ENCODE measurements around the gene SLC12A3.

SLC12A3 gene

DNA sequence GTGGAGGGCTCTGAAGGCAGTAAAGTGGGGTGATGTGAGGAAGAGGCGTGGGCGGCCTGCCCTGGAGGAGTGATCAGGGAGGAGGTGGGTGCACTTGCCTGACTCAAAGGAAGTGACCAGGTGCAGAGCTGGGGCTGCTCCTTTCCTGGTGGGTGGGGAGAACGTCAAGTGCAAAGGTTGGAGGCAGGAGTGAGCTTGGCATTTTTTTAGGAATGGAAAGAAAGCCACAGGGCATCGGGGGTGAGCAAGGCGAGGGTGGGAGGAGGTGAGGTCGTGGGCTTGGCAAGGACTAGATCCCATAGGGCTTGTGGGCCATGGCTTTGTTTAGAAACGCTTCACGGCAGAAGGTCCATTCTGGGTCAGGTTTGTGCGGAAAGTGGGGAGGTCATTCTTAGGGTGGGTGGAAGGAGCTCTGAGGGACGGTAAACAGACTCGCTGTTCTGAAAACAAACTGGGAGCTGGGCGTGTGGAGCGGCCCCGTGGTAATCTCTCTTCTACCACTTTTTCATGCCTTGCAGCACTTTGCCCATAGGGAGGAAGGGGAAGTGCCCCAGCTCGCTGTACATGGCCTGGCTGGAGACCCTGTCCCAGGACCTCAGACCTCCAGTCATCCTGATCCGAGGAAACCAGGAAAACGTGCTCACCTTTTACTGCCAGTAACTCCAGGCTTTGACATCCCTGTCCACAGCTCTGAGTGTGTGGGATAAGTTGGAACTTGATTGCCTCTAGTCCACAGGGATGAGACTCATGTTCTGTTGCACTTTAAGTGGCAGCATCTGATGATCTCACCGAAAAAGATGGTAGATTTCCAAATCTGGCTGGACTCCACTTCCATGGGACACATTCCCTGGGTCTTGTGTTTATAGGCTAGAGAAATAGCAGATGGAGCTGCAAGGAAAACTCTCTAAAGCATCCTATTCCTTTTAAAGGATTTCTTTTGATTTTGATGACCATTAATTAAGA, 48.0 kb downstream of the SLC12A3 start:
- TF ChIP-seq, protein P1, sequence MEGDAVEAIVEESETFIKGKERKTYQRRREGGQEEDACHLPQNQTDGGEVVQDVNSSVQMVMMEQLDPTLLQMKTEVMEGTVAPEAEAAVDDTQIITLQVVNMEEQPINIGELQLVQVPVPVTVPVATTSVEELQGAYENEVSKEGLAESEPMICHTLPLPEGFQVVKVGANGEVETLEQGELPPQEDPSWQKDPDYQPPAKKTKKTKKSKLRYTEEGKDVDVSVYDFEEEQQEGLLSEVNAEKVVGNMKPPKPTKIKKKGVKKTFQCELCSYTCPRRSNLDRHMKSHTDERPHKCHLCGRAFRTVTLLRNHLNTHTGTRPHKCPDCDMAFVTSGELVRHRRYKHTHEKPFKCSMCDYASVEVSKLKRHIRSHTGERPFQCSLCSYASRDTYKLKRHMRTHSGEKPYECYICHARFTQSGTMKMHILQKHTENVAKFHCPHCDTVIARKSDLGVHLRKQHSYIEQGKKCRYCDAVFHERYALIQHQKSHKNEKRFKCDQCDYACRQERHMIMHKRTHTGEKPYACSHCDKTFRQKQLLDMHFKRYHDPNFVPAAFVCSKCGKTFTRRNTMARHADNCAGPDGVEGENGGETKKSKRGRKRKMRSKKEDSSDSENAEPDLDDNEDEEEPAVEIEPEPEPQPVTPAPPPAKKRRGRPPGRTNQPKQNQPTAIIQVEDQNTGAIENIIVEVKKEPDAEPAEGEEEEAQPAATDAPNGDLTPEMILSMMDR (IDR thresholded peaks at IDR 0.05; ENCODE audit: control insufficient read depth, insufficient read depth, low read depth, low read length, missing control alignments) = no peak

DNA sequence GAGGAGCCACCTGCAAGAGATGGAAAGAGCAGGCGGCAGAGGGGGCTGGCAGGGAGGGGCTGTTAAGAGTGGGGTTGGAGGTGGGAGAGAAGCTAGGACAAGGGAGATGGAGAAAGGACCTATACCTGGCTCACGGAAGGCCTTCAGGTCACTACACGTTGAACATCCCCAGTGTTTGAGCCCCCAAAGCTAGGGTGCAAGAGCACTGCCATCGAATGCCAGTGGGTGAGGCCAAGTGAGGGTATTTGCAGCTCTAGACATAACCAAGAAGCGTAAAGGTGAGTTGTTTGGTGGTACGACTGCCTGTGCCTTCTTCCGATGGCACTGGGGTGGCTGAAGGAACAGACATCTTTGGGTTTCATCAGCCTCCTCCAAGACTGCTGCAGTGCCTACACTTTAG, 49.9 kb downstream of the SLC12A3 start:
- H3K4me3 ChIP-seq (ENCODE audit: control insufficient read depth, low read depth, low read length) = no peak overlapping the region
- DNase-seq (ENCODE audit: low read depth) = no peak
- TF ChIP-seq, protein P1 (IDR thresholded peaks at IDR 0.05; ENCODE audit: control insufficient read depth, insufficient read depth, low read depth, low read length, missing control alignments) = no peak

More for the DNA sequence above, 48.0 kb downstream of the SLC12A3 start:
- DNase-seq (ENCODE audit: low read depth) = peak; percentile 76
- no peak overlapping the region for H3K4me3 ChIP-seq (ENCODE audit: control insufficient read depth, low read depth, low read length)

DNA sequence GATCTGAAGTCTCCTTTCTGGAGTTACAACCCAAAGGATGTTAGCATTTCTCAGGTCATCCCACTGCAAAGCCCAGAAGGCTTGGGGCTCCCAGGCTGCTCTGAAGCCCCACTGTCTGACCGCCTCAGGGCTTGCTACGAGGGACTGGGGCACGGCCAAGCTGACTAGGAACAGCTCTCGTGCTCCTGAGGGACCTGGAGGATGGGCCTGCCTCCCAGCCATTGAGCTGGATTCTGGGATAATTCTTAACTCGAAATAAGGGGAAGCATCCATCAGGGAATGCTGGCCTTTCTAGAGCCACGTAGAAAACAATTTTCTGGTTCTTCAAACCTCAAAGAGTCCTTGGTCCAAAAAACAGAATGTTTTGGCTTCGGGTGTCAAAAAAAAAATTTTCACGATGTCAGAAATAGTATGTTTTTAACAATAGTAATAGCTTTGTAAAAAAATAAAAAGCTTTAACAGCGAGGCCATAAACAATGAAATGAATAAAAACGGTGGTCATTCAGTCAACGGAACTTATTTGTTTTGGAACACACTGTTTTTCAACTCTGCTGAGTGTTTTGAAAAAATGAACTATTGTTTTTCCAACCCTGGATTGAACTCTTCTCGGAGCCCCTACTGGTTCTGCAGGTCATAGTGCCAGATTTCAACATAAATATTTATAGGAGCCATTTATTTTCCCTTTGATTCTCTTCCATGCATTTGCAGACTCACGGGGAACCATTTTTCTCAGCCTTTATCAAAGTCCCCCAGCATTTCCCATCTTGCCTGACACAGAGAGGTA, 50.5 kb downstream of the SLC12A3 start:
- DNase-seq (ENCODE audit: low read depth) = no peak
- TF ChIP-seq, protein P1 (IDR thresholded peaks at IDR 0.05; ENCODE audit: control insufficient read depth, insufficient read depth, low read depth, low read length, missing control alignments) = no peak
- no peak overlapping the region for H3K4me3 ChIP-seq (ENCODE audit: control insufficient read depth, low read depth, low read length)

DNA sequence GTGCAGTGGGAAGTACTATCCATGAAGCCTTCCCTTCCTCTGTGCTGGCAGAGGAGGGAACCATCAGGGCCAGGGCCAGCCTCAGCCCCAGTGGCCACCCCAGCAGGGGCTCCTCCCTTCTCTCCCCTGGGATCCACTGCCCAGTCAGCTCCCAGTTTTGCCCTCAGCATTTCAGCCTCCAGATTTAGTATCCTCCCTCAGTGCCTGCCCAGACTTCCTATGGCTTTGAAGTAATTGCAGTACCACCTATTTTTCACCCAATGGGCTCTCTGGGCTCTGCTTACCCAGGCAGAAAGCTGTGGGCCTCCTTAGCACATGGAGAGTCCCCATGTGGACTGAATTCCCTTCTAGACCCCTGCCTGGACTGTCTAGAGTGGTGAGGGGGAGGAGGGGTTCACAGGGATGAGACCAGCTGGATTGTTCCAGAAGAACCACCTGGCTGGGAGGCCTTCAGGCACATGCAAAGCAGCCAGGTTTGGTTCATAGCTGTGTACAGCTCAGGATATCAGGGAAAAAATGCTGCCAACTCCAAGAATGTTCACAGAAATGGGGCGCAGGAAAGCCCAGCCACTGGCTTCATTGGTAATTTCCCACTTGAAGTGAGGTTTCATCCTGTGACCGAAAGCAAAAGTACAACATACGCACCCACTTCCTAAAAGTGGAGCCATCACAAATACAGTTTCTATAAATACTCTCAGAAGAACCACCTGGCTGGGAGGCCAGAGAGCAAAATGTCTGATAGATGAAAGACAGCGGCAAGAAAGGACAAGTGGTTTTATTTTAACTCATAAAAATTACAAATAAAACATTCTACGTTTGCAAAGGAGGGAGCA, 51.8 kb downstream of the SLC12A3 start:
- H3K4me3 ChIP-seq (ENCODE audit: control insufficient read depth, low read depth, low read length) = no peak overlapping the region
- DNase-seq (ENCODE audit: low read depth) = no peak
- TF ChIP-seq, protein P1 (IDR thresholded peaks at IDR 0.05; ENCODE audit: control insufficient read depth, insufficient read depth, low read depth, low read length, missing control alignments) = no peak

DNA sequence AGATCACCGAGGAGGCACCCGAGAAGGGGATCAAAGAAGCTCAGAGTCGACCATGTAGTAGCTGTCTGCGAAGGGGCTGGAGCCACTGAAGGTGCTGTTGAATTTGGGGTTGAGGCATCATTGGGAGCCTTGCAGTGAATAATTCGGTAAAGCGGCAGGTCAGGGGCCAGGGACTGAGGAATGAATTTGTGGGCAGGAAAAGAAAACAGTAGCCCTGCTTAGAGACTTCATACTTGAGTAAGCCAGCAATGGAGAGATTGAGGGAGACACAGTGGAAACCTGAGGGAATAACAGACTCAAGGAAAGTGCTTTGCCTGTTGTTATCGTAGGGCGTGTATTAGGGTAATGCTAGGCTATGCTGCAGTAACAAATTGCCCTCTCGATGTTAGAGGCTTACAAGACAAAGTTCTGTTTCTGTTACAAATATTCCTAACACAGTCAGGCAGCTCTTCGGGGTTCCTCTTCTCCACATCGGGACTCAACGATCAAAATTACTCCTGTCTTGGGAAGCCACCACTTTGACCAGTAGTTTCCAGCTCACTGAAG, 53.5 kb downstream of the SLC12A3 start:
- H3K4me3 ChIP-seq (ENCODE audit: control insufficient read depth, low read depth, low read length) = no peak overlapping the region
- no peak for DNase-seq (ENCODE audit: low read depth)

More for the DNA sequence above, 53.5 kb downstream of the SLC12A3 start:
- TF ChIP-seq, protein P1 (IDR thresholded peaks at IDR 0.05; ENCODE audit: control insufficient read depth, insufficient read depth, low read depth, low read length, missing control alignments) = no peak
